Measurements from ENCODE around the gene IKZF3.

The IKZF3 gene

GRCh38 chr17:39808409-39808997 is 55.6 kb downstream of the IKZF3 start:
- peak overlapping the region; percentile 76 for H3K27ac ChIP-seq
- peaks cover 86% of the 10 kb centered on the region for H3K79me2 ChIP-seq (ENCODE audit: insufficient read depth, low read depth)
- H3K27me3 ChIP-seq (ENCODE audit: insufficient read depth, low read depth), result no peaks in the 10 kb centered on the region
- no peak overlapping the region for H2AFZ ChIP-seq (ENCODE audit: low read depth)
- H3K4me1 ChIP-seq (ENCODE audit: low read depth, poor library complexity, severe bottlenecking), result peaks cover 94% of the 10 kb centered on the region
- H3K4me2 ChIP-seq, result peak overlapping the region; percentile 55
- no peaks in the 10 kb centered on the region for H4K20me1 ChIP-seq (ENCODE audit: insufficient read depth)
- no peak overlapping the region for H3K4me3 ChIP-seq (IDR thresholded peaks at IDR 0.05; ENCODE audit: insufficient read depth, low read depth, low read length)
- H3K9ac ChIP-seq, result peak overlapping the region; percentile 22; the same call in 1 of the 2 replicates
- TF ChIP-seq CTCF (conservative IDR thresholded peaks at IDR 0.05; ENCODE audit: low read depth, low read length), result no peak
- H3K36me3 ChIP-seq (ENCODE audit: insufficient read depth), result no peaks in the 10 kb centered on the region; the same call in 1 of the 2 replicates

DNA sequence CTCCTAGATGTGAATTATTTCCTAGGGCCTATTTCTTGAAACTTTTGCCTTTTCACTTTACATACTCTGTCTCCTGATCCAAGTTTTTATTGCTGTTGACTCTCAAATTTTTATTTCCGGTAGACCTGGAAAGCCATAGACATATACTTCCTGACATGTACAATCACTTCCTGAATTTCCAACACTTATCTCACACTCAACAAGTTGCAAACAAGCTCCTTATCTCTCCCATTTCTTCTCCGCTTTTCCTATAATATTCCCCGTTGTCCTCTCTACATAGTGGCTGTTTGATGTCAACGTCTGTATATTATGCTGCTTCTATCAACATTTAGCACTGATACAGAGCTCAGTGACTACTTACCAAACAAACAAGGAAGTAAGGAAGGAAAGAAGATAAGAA is 59.3 kb downstream of the IKZF3 start:
- H3K4me3 ChIP-seq (IDR thresholded peaks at IDR 0.05; ENCODE audit: insufficient read depth, low read depth, low read length), result no peak overlapping the region
- peaks cover 72% of the 10 kb centered on the region for H3K79me2 ChIP-seq (ENCODE audit: insufficient read depth, low read depth)
- H3K27me3 ChIP-seq (ENCODE audit: insufficient read depth, low read depth), result no peaks in the 10 kb centered on the region
- H3K9ac ChIP-seq, result no peak overlapping the region
- H3K4me2 ChIP-seq, result no peak overlapping the region
- H3K27ac ChIP-seq, result no peak overlapping the region
- H3K4me1 ChIP-seq (ENCODE audit: low read depth, poor library complexity, severe bottlenecking), result peaks cover 96% of the 10 kb centered on the region
- H2AFZ ChIP-seq (ENCODE audit: low read depth), result no peak overlapping the region
- no peak for TF ChIP-seq CTCF (conservative IDR thresholded peaks at IDR 0.05; ENCODE audit: low read depth, low read length)
- H3K36me3 ChIP-seq (ENCODE audit: insufficient read depth), result no peaks in the 10 kb centered on the region; the same call in 1 of the 2 replicates
- H4K20me1 ChIP-seq (ENCODE audit: insufficient read depth), result no peaks in the 10 kb centered on the region

DNA sequence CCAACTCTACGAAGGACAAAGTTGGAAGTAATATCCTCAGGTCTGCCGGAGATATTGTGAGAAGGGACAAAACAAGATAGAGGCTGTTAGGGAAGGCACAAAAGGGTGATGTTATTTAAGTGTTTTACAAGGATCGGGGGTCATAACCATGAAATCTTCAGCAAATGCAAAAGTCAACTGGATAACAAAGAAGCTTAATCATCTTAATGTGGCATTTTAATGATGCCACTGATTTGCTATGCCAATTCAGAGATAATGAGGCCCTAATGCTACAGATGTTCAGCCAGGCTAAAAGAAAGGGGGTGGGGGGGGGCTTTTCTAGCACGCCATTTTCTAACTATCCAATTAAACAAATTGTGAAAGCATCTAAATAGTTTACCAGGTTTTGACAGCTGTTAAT is 63.1 kb downstream of the IKZF3 start:
- H3K4me1 ChIP-seq (ENCODE audit: low read depth, poor library complexity, severe bottlenecking), result peaks cover 96% of the 10 kb centered on the region
- H3K36me3 ChIP-seq (ENCODE audit: insufficient read depth), result peaks cover 5% of the 10 kb centered on the region; the same call in 1 of the 2 replicates
- no peak for TF ChIP-seq CTCF (conservative IDR thresholded peaks at IDR 0.05; ENCODE audit: low read depth, low read length)
- H3K4me2 ChIP-seq, result peak overlapping the region; percentile 77
- H2AFZ ChIP-seq (ENCODE audit: low read depth), result no peak overlapping the region
- peak overlapping the region; percentile 86 for H3K27ac ChIP-seq
- no peaks in the 10 kb centered on the region for H3K27me3 ChIP-seq (ENCODE audit: insufficient read depth, low read depth)
- H3K9ac ChIP-seq, result peak overlapping the region; percentile 33
- peaks cover 82% of the 10 kb centered on the region for H3K79me2 ChIP-seq (ENCODE audit: insufficient read depth, low read depth)
- no peaks in the 10 kb centered on the region for H4K20me1 ChIP-seq (ENCODE audit: insufficient read depth)
- no peak overlapping the region for H3K4me3 ChIP-seq (IDR thresholded peaks at IDR 0.05; ENCODE audit: insufficient read depth, low read depth, low read length)

DNA sequence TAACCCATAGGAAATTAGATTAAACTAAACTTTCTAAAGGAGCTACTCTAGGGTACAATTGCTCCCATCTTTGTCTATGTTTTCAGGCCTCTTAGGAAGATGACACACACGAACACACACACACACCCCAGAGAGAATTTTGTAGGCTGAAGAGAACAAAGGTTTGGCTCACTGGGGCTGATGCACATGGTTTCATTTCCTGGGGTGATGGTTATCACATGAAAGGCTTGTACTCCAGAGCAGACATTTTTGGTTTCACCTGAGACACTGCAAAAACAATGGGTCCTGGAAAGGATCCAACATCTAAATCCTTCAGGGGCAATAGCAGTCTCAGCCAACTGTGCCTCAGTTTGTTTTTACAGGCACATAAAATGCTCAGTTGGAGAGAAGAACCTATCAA is 63.6 kb downstream of the IKZF3 start:
- Histone ChIP-seq H3K4me2 (peak overlapping the region; percentile 77), H3K9ac (peak overlapping the region; percentile 33)

More for the DNA sequence above, 63.6 kb downstream of the IKZF3 start:
- H3K27me3 ChIP-seq (ENCODE audit: insufficient read depth, low read depth), result no peaks in the 10 kb centered on the region
- no peak overlapping the region for H2AFZ ChIP-seq (ENCODE audit: low read depth)
- peaks cover 78% of the 10 kb centered on the region for H3K79me2 ChIP-seq (ENCODE audit: insufficient read depth, low read depth)
- TF ChIP-seq CTCF (conservative IDR thresholded peaks at IDR 0.05; ENCODE audit: low read depth, low read length), result no peak
- H3K27ac ChIP-seq, result peak overlapping the region; percentile 86
- H3K4me3 ChIP-seq (IDR thresholded peaks at IDR 0.05; ENCODE audit: insufficient read depth, low read depth, low read length), result no peak overlapping the region
- no peaks in the 10 kb centered on the region for H4K20me1 ChIP-seq (ENCODE audit: insufficient read depth)
- peaks cover 96% of the 10 kb centered on the region for H3K4me1 ChIP-seq (ENCODE audit: low read depth, poor library complexity, severe bottlenecking)
- H3K36me3 ChIP-seq (ENCODE audit: insufficient read depth), result peaks cover 5% of the 10 kb centered on the region; the same call in 1 of the 2 replicates
